AG04450 (cell line): Measurements from ENCODE around the gene ARV1. TPM values are rescaled to one million over a fixed set of nuclear protein-coding genes. Genes with fewer than 3 reads are reported as not detected.
"Not testable (repeated sequence)": the region's sequence is repeated elsewhere in the genome, so short reads cannot be mapped to it uniquely, and the experiment has no call there.

Experiments
- CTCF ChIA-PET: fragments of 300-600, 350-600 bp; formaldehyde crosslinking; extraction: SDS; loops from one replicate; lab custom pipeline; 2022; ENCODE audit warnings: antibody characterized with exemption, inconsistent platforms; lab: Charles Lee
- POLR2A ChIA-PET: fragments of 350-600 bp; formaldehyde crosslinking; extraction: SDS; loops from one replicate; lab custom pipeline; 2021; ENCODE audit warnings: antibody characterized with exemption, inconsistent platforms; lab: Yijun Ruan, JAX
- DNase-seq: peaks from one replicate; pipeline ENCODE4 v3.0.0-alpha.2; 2011; ENCODE audit warnings: low read depth, low spot score
- H3K27ac ChIP-seq: one replicate; pipeline ENCODE4 v1.5.1; 2012; ENCODE audit warnings: low read depth, low read length, control low read depth
- H3K27me3 ChIP-seq: one replicate; pipeline ENCODE4 v1.6.0; 2012; ENCODE audit warnings: low read length; ENCODE audit not compliant: control insufficient read depth, insufficient read depth
- H3K4me3 ChIP-seq: 2 replicates; pipeline ENCODE4 v1.5.1; 2011; ENCODE audit warnings: mild to moderate bottlenecking, low read depth, low read length, control low read depth
- H3K9me3 ChIP-seq: 2 replicates; pipeline ENCODE4 v1.5.1; 2012; ENCODE audit warnings: low read length; ENCODE audit not compliant: control insufficient read depth, insufficient read depth
- polyA plus RNA-seq: library from polyadenylated mRNA; depleted of rRNA; stranded (reverse); fragments of >200 nt; gene quantifications from 2 replicates; pipeline ENCODE4 v1.2.3, GENCODE V29; 2011
- TF ChIP-seq, protein P1 (sequence below): IDR thresholded peaks from 2 replicates; pipeline ENCODE4 v1.5.1; 2011; ENCODE audit warnings: low read depth, low read length, control low read depth, inconsistent platforms

The ARV1 gene
- polyA plus RNA-seq, 1 experiment = 37.2 TPM

DNA sequence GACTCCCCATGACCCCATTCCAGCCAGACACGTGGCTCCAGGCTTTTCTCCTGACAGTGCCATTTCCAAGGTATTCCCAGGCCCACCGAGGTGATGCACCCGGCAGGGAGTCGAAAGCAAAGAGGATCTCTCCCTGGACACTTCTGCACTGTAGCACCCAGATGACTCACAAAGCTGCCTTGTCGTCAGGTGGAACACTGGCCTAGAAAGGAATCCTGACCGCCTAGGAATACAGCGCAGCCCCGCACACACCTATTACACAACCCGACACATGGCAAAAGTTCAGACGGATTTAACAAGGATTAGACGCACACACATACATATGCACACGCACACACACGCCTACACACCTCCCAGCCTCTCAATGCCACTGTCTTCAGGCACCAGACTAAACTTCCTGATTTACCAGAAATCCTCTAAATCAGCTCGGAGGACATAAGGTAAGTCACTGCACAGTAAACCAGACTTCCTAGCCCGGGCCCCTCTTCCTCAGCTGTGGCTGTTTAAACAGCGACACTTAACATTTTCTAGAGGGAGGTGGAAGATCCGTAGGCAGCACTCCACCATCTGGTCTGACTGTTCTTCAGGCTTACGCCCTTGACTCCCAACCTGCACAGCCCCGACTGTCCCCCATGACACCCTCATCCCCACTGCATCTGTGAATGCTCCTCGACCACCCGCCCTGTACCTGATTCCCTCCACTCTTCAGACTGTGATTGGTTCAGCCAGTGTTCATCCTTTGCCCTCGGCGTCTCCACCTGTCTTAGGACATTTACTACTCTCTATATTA, 48.4 kb downstream of the ARV1 start:
- ChIA-PET CTCF (no interaction called here), POLR2A (no interaction called here)
- Histone ChIP-seq H3K27me3 (no peaks in the 10 kb centered on the region), H3K9me3 (no peaks in the 10 kb centered on the region), H3K4me3 (no peak overlapping the region), H3K27ac (no peak overlapping the region)
- no peak for DNase-seq
- TF ChIP-seq, protein P1, sequence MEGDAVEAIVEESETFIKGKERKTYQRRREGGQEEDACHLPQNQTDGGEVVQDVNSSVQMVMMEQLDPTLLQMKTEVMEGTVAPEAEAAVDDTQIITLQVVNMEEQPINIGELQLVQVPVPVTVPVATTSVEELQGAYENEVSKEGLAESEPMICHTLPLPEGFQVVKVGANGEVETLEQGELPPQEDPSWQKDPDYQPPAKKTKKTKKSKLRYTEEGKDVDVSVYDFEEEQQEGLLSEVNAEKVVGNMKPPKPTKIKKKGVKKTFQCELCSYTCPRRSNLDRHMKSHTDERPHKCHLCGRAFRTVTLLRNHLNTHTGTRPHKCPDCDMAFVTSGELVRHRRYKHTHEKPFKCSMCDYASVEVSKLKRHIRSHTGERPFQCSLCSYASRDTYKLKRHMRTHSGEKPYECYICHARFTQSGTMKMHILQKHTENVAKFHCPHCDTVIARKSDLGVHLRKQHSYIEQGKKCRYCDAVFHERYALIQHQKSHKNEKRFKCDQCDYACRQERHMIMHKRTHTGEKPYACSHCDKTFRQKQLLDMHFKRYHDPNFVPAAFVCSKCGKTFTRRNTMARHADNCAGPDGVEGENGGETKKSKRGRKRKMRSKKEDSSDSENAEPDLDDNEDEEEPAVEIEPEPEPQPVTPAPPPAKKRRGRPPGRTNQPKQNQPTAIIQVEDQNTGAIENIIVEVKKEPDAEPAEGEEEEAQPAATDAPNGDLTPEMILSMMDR = no peak

DNA sequence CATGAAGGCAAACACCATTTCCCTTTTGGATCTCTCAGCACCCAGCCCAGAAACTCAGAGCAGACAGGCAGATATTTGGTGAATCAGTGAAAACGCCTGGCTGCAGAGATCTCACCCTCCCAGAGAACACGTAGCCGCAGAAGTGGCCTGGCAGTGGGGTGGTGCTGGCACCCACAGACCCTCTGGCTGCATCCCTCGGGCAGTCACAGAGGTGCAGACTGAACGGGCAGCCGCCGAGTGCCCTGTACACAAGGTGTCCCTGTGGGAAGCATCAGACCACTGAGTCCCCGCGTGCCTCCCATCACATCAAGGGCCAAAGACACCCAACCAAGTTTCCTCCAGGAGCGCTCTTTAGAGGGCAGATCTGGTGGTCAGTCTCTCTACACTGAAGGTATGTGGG, 49.1 kb downstream of the ARV1 start:
- H3K27ac ChIP-seq = no peak overlapping the region
- no peak overlapping the region for H3K4me3 ChIP-seq
- CTCF ChIA-PET = no interaction called here
- TF ChIP-seq, protein P1 = no peak
- H3K27me3 ChIP-seq = no peaks in the 10 kb centered on the region
- no peaks in the 10 kb centered on the region for H3K9me3 ChIP-seq
- no peak for DNase-seq
- POLR2A ChIA-PET = no interaction called here

DNA sequence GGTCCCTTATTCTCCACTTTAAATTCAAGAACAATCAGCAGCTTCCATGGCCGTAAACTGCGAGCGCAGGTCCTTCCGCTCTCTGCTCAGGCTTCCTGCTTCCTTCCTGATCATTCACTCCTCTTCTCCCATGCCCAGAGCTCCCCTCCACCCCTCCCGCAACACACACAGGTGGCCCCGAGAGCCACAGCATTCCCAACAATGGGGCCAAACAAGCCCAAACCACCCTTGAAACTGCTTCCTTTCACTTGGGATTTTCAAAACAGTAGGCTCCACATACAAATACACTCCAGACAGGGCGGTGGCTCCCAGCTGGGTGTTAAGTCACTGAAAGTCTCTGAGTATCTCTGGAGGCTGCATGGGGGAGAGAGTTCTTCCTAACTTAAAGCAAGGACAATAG, 49.8 kb downstream of the ARV1 start:
- no peaks in the 10 kb centered on the region for H3K27me3 ChIP-seq
- H3K4me3 ChIP-seq = no peak overlapping the region
- POLR2A ChIA-PET = no interaction called here
- CTCF ChIA-PET = no interaction called here
- TF ChIP-seq, protein P1 = no peak
- no peak overlapping the region for H3K27ac ChIP-seq
- H3K9me3 ChIP-seq = no peaks in the 10 kb centered on the region
- no peak for DNase-seq

DNA sequence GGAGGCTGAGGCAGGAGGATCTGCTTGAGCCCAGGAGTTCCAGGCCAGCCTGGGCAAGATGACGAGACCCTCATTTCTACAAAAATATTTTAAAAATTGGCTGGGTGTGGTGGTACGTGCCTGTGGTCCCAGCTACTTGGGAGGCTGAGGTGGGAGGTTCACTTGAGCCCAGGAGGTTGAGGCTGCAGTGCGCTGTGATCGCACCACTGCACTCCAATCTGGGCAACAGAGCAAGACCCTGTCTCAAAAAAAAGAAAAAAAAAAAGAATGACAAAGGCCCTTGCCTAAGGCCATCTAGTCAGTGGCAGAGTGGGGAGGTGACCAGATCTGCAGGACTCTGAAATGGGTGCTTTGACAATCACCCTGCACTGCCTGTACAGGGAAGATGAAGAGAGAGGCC, 50.4 kb downstream of the ARV1 start:
- POLR2A ChIA-PET, H3K27ac ChIP-seq, DNase-seq, H3K4me3 ChIP-seq, H3K27me3 ChIP-seq, CTCF ChIA-PET, H3K9me3 ChIP-seq: not testable (repeated sequence)

DNA sequence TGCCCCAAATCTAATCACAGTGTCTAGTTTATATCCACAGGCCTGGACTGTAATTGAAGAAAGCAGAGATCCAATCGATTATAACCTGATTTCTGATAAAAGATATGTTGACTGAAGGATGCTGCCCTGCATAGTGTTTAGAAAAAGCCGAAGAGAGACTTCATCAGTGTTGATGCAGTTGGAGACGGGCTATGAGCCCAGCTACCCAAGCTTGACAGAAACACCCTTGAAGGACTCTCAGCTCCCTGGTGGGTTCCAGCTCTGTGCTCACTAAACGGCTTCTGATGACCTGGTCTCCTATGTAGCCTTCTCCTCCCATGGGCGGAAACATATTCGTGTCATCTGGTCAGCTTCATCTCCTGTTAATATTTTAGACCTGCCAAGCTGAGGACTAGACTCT, 50.9 kb downstream of the ARV1 start:
- TF ChIP-seq, protein P1 = no peak
- POLR2A ChIA-PET = no interaction called here
- CTCF ChIA-PET = no interaction called here
- DNase-seq = no peak
- H3K27me3 ChIP-seq = no peaks in the 10 kb centered on the region
- H3K27ac ChIP-seq = no peak overlapping the region
- H3K9me3 ChIP-seq = no peaks in the 10 kb centered on the region
- no peak overlapping the region for H3K4me3 ChIP-seq
